K562 (cell line): ENCODE data around the gene BRICD5.
A peak's percentile ranks its signal among the peaks of the same experiment; 100 is the strongest.

Experiments
- DPF2 ChIP-seq: fragments of 450-650 bp; IDR thresholded peaks from 2 replicates; pipeline ENCODE4 v1.6.1; 2016
- POLR2AphosphoS5 ChIP-seq: IDR thresholded peaks from 2 replicates; pipeline ENCODE4 v1.6.1; 2011; ENCODE audit warnings: mild to moderate bottlenecking, low read depth, low read length, moderate library complexity; ENCODE audit not compliant: control insufficient read depth, insufficient read depth
- SMAD3 ChIP-seq: fragments of 450-650 bp; formaldehyde crosslinking; conservative IDR thresholded peaks from 2 replicates; pipeline ENCODE4 v1.4.0; 2020; ENCODE audit warnings: mild to moderate bottlenecking
- ZNF12 ChIP-seq: sonication (generic); formaldehyde crosslinking; IDR thresholded peaks from 2 replicates; pipeline ENCODE4 v1.4.0; 2020; ENCODE audit warnings: mild to moderate bottlenecking, missing genetic modification reagents
- TF ChIP-seq, protein P1 (sequence below): sonication (generic); formaldehyde crosslinking; IDR thresholded peaks from 2 replicates; pipeline ENCODE4 v1.8.1; 2023; ENCODE audit warnings: mild to moderate bottlenecking, missing genetic modification reagents

DNA sequence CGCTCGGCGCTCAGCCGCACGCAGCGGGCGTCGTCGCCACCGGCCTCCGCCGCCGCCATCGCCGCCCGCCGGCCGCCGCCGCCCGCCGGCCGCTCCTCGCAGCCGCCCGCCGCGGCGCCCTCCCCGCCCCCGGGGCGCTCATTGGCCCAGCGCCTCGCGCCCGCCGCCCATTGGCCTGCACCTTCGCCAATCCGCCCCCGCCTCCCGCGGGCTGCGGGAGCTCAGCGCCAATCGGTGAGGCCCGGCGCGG lies 4.0 kb upstream of the BRICD5 start, which contains the start of gene PGP:
- TF ChIP-seq DPF2 (no peak), ZNF12 (CRISPR knock-in tag) (no peak), SMAD3 (peak; percentile 81; the same call in 1 of the 2 replicates), POLR2AphosphoS5 (no peak)
- TF ChIP-seq, protein P1, sequence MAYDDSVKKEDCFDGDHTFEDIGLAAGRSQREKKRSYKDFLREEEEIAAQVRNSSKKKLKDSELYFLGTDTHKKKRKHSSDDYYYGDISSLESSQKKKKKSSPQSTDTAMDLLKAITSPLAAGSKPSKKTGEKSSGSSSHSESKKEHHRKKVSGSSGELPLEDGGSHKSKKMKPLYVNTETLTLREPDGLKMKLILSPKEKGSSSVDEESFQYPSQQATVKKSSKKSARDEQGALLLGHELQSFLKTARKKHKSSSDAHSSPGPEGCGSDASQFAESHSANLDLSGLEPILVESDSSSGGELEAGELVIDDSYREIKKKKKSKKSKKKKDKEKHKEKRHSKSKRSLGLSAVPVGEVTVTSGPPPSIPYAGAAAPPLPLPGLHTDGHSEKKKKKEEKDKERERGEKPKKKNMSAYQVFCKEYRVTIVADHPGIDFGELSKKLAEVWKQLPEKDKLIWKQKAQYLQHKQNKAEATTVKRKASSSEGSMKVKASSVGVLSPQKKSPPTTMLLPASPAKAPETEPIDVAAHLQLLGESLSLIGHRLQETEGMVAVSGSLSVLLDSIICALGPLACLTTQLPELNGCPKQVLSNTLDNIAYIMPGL (CRISPR knock-in tag) = no peak
